22Rv1 (cell line): Measurements from ENCODE around the gene GRK3.

ENCODE experiments used
- ZFX ChIP-seq: fragments of 450-650 bp; IDR thresholded peaks from 2 replicates; pipeline ENCODE4 v1.6.1; 2017; ENCODE audit warnings: antibody characterized with exemption, borderline replicate concordance
- TF ChIP-seq, protein P1 (sequence below): fragments of 450-650 bp; IDR thresholded peaks from 2 replicates; pipeline ENCODE4 v1.5.1; 2017; ENCODE audit warnings: mild to moderate bottlenecking

DNA sequence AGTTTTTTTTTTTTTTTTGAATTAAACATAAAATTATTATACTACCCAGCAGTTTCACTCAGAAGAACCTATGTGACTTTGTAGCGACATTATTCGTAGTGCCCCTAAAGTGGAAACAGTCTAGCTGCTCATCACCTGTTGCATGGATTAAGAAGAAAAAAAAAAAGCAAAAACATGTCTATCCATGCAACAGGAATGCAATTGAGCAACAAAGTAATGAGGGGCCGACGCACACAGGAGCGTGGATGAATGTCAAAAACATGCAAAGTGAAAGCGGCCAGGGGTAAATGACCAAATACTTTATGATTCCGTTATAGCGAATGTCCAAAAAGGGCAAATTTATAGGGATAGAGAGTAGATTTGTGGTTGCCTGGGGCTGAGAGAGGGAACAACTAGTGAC lies 193.8 kb downstream of the GRK3 start:
- TF ChIP-seq, protein P1, sequence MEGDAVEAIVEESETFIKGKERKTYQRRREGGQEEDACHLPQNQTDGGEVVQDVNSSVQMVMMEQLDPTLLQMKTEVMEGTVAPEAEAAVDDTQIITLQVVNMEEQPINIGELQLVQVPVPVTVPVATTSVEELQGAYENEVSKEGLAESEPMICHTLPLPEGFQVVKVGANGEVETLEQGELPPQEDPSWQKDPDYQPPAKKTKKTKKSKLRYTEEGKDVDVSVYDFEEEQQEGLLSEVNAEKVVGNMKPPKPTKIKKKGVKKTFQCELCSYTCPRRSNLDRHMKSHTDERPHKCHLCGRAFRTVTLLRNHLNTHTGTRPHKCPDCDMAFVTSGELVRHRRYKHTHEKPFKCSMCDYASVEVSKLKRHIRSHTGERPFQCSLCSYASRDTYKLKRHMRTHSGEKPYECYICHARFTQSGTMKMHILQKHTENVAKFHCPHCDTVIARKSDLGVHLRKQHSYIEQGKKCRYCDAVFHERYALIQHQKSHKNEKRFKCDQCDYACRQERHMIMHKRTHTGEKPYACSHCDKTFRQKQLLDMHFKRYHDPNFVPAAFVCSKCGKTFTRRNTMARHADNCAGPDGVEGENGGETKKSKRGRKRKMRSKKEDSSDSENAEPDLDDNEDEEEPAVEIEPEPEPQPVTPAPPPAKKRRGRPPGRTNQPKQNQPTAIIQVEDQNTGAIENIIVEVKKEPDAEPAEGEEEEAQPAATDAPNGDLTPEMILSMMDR = no peak
- no peak for TF ChIP-seq ZFX
